Activated T-cell treated with anti-CD3 and anti-CD28 coated beads, Interleukin-2, amount 50 U/mL, for 1 hour (primary cell): ENCODE measurements around the gene ARL6IP4.

Experiments used
- DNase-seq: peaks from one replicate; pipeline ENCODE4 v3.0.0-alpha.2; 2020

Gene ARL6IP4

GRCh38 chr12:122959566-122960192 is 20.8 kb upstream of the ARL6IP4 start:
- DNase-seq = no peak

GRCh38 chr12:122960193-122960569 is 20.3 kb upstream of the ARL6IP4 start:
- no peak for DNase-seq

DNA sequence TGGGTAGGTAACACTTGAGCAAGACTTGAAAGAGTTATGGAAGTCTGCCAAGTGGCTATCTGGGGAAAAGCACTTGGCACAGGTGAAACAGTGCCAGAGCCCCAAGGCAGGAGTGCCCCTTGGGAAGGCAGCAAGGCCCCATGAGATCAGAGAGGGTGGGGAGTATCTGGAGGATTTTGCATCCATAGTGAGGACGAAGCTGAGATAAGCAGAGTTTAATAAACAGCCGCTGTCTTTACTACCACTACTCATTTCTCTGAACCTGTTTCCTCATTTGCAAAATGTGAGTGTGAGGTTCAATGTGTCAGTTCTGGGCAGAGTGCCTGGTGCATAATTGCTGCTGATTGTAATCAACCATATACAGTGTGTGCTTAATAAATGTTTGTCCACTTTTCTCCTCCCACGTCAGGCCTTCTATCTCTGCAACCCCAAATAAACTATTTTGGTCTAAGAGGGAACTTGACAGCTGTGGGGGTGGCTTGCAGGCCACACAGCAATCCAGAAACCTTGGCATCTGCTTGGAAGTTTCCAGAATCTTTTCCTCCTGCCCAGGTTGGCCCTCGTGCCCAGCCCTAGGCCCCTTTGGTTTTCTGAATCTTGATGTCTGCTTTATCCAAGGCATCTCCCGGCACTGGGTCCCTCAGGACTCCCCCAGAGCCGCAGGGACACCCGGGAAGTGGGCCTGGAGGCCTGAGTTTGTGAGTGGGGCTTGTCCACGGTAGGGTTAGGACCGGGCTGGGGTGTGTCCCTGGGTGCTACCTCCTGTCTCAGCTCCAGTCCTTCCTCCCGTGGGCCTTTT is 18.8 kb upstream of the ARL6IP4 start:
- DNase-seq = no peak

DNA sequence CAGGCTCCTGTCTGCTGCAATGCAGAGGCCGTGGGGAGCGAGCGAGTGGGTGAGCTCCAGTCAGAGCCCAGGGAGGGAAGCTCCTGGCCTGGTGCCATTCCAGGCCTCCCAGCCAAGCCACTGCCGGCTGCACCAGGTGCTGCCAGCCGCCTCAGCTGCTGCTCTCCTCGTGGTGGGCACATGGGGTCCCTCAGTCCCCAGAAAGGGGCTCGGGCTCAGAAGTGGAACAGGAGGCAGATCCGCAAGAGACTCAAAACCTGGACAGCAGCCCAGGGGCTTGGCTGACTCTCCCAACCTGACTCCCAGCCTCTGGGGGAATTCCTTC is 16.6 kb upstream of the ARL6IP4 start:
- no peak for DNase-seq

DNA sequence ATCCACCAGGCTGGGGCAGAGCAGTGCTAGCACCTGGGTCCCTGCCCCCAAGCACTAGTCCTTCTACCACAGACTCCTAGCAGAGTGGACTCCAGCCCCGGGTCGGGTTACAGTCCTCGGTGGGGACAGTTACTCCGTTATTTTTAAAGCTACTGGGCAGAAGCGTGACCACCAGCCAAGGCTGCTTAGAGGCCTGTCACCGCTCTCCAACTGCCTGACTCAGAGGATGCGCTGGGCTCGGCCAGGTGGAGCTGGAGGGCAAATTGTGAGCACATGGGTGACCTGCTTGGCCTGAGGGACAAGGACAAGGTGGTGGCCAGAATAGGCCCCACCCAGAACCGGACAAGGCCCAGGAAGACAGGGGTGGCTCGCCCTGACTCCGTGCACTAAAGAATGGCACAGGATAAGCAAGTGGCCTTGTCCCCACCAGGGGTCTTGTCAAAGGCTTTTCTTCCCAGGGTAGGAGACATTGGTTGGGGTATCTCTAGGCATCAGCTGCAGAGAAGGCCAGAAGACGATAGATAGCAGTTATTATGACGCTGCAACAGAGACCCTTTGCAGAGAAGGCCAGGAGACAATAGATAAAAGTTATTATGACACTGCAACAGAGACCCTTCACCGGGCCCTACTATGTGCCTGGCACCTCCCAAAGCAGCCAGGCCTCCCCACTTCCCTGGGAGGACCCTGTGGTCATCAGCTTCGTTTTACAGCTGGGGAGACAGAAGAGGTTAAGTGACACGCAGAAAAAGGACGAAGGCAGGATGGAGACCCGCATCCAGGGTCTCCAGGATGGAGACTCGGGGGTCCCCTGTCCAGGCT is 15.8 kb upstream of the ARL6IP4 start:
- DNase-seq = peak; percentile 17

DNA sequence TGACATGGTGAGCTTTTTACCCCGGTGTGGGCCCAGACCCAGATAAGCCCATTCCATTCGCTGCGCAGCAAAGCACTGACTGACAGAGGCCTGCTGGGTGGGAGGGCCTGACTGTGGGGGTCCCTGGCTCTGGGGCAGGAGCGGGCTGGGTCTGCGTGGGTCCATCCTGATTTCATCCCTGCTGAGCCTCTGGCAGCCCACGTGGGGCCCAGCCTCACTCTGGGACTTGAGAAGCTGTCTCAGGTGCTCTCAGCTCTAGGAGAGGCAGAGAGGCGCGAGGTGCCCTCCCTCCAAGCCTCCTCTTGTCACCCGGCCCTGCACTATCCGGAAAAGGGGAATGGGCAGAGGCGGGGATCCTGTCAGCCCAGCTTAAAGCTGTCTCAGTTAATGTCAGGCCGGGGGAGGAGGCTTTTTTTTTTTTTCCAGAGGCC is 15.1 kb upstream of the ARL6IP4 start:
- peak; percentile 16 for DNase-seq

DNA sequence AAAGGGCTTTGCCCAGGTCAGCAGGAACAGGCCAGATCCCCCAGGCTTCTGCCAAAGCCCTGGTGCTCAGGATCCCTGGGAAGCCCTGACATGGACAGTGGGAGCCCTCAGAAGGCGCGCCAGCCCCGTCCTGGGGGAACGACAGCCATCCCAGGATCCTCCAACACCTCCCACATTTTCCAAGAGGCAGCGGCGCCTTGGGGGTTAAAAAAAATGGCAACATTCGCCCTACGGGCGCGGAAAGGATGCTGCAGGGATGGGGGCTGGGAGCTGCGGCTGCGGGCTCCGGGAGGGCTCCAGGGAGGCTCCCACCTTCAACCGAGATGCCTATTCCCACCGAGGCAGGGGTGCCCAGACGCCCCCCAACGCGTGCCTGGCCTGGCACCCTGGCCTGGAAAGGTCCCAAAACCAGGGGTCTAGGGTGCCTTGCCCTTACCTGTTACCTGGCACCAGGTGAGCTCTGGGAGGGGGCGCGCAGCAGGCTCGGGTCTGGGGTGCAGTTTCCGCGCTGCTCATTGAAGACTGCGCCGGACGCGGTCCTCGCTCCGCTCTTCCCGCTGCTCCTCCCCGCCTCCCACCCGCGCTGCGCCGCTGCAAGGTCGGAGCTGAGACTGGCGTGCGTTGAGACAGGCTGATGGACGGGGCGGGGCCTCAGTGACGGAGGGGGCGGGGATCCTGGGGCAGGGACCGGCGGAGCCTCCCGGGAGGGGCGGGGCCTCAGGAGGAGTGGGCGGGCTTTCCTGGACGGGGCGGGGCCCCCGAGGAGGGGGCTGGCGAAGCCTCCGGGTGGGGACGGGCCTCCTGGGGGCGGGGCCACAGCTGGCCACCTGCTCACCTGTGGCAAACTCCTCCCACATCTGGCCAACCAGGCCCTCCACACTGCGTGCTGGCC is 14.4 kb upstream of the ARL6IP4 start, which contains the start of gene ABCB9:
Gene ABCB9 (minus strand): TSS at position 613 of the 892 bp plus-strand sequence. CDS start 6,228 bp downstream, outside the sequence.
- DNase-seq = peak; percentile 96

DNA sequence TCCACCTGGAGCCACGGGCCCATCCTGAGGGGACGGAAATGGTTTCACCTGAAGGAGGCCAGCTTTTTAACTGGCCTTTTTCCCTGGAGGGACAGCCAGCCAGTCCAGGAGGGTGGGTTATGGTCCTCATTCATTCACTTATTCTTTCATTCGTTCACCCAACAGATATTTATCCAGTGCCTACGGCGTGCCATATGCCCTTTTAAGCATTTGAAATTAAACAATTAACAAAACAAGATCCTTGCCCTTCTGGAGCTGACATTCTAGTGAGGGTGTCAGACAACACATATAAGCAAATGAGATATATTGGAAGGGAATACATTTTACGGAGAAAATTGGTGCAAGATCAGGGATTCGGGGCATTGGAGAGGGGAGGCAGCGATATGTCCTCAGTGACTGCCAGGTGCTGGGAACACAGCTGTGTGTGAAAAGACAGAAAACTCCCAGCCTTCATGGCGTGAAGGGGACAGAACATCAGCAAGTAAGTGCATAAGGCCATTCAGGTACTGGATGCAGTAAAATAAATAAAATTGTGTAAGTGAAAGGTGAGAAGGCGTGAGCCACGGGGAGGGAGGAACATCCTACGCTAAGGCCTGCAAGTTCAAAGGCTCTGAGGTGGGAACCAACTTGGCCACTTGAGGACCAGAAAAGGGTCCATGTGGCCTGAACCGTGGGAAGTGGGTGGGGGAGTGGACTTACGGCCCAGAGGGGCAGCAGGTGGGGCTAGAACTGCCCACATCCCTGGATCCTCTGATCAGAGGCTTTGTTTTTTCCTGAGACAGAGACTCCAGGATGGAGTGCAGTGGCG is 13.5 kb upstream of the ARL6IP4 start:
- no peak for DNase-seq

DNA sequence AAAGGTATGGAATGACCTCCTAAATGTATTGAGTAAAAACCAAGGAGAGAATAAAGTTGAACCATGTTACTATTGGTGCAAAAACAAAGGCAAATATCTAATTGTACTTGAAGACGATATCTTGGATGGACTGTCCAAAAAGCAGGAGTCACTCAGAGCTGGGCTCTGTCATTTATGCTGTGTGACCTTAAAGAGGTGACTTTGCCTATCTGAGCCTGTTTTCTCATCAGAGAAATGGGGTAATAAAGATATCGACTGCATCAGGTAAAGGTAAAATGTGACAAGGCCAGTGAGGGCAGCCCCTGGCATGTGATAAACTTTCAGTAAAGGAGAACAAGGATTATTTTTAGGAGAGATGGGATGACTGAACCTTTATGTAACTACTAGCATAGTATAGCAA is 12.4 kb upstream of the ARL6IP4 start:
- no peak for DNase-seq

- no peak for DNase-seq
Measured at GRCh38 chr12:122969676-122970075, 10.8 kb upstream of the ARL6IP4 start.

DNA sequence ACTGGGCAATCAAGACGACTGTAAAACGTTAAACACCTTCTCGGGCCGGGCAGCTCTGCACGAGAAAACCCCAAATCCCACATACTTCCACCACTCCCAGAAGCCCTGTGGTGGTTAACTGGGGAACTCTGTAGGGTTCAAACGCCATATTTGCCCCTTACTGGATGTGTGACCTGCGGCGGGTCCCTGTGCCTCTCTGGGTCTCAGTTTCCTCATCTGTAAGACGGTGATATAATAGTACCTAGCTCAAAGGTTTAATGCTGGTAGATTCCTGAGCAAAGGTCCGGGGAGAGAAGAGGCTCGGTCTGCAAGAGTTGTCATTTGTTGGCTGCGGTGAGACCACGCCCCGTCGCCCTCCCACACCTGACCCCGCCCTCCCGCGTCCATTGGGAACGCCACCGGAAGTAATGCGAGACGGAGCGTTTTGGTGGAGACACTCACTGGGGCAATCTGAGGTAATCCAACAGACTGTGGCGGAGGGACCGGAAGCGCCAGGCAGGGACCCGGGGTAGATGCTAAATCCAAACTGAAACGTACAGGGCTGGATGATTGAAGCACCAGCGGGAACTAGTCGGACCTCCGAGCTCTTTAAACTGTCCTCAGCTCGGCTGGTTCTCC is 6.1 kb upstream of the ARL6IP4 start:
- DNase-seq = peak; percentile 99

- peak; percentile 93 for DNase-seq
Measured at GRCh38 chr12:122974892-122975789, 5.3 kb upstream of the ARL6IP4 start, which contains the start of gene OGFOD2. TSS of gene OGFOD2 (plus strand) at chr12:122975244. CDS start at chr12:122975252, 8 bp downstream.

DNA sequence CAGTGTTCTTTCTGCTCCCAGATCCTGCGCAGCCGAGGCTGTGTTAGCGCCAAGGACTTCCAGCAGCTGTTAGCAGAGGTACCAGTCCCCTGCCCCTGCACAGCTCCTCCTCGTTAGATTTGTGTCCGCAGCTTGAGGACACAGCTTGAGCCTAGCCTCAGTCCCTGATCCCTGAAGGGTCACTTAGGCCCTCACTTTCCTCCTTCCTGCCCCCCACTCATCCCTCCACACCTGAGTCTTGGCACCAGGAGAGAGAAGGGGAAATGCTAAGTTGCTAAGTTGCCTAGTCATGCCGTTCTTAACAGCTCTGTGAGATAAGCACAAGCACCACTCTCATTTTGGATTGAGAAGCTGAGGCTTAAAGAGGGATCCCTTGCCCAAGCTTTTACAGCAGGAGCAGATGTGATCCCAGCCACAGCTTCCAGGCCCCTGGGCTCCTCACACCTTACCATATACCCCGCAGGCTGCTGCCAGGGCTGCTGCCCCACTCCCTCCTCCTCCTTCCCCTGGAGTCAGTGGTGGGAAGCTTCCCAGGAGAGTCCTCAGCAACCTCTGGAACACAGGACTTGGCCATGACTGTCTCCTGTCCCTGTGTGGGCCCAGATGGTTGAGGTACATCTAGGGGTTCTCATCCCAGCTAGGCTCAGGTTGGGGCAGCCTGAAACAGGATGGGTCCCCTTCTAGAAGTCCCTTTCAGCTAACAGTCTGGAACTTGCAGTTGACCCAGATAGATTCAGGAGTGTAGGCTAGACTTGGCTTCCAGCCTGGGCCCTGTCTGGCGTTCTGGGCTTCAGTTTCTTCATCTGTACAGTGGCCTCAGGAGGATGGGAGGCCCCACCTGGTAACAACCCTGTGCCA is 4.5 kb upstream of the ARL6IP4 start:
- no peak for DNase-seq

GRCh38 chr12:122976648-122976975 is 3.9 kb upstream of the ARL6IP4 start:
- peak; percentile 17 for DNase-seq

DNA sequence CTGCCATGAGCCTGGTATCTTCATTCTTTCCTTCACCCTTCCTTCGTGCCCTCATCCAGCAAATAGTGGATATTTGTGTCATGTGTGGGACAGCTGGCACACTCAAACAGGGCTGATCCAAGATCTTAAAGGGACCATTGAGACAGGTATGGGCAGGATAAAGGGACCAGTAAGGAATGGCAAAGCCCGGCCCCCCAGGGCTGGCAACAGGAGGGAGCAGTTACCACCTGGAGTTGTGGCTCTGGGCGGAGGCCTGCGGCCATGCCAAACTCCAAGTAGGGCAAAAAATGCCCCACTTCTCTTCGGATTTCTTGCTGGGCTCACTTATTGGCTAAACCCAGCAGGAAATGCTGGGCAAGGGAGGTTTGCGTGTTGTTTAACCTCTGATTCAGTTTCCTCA is 3.3 kb upstream of the ARL6IP4 start:
- no peak for DNase-seq

GRCh38 chr12:122977655-122978392 is 2.7 kb upstream of the ARL6IP4 start:
- no peak for DNase-seq

GRCh38 chr12:122978507-122978955 is 1.9 kb upstream of the ARL6IP4 start:
- peak; percentile 15 for DNase-seq
